Epithelial cell of esophagus (primary cell): ENCODE results near the gene PRRT4.

Source experiments
- DNase-seq: peaks from one replicate; pipeline ENCODE4 v3.0.0; 2010; ENCODE audit warnings: low read depth
- H3K4me3 ChIP-seq: 2 replicates; pipeline ENCODE4 v1.5.1; 2011; ENCODE audit warnings: mild to moderate bottlenecking, low read length, control low read depth
- TF ChIP-seq, protein P1 (sequence below): IDR thresholded peaks from 2 replicates; pipeline ENCODE4 v1.5.1; 2011; ENCODE audit warnings: low read depth, mild to moderate bottlenecking, low read length, control low read depth, inconsistent platforms; ENCODE audit not compliant: insufficient read depth; ENCODE audit errors: missing control alignments

Gene PRRT4

DNA sequence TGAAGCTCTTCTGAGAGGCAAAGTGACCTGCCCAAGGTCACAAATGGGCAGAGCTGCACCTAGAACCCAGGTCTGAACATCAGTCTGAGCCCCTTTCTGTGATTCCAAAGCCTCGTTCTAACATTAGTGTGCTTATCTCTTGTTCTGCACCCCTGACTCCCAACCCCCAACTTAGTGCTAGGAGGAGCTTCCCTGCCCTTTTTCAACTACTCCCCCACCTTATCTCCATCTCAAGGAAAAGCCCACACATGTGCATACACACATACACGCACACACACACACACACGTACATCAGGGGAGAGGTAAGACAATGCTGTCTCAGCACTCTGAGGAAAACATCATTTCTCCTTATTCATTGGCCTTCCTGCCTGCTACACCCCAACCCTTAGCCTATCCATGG, 8.3 kb downstream of the PRRT4 start:
- TF ChIP-seq, protein P1, sequence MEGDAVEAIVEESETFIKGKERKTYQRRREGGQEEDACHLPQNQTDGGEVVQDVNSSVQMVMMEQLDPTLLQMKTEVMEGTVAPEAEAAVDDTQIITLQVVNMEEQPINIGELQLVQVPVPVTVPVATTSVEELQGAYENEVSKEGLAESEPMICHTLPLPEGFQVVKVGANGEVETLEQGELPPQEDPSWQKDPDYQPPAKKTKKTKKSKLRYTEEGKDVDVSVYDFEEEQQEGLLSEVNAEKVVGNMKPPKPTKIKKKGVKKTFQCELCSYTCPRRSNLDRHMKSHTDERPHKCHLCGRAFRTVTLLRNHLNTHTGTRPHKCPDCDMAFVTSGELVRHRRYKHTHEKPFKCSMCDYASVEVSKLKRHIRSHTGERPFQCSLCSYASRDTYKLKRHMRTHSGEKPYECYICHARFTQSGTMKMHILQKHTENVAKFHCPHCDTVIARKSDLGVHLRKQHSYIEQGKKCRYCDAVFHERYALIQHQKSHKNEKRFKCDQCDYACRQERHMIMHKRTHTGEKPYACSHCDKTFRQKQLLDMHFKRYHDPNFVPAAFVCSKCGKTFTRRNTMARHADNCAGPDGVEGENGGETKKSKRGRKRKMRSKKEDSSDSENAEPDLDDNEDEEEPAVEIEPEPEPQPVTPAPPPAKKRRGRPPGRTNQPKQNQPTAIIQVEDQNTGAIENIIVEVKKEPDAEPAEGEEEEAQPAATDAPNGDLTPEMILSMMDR = no peak
- no peak overlapping the region for H3K4me3 ChIP-seq
- DNase-seq = no peak

DNA sequence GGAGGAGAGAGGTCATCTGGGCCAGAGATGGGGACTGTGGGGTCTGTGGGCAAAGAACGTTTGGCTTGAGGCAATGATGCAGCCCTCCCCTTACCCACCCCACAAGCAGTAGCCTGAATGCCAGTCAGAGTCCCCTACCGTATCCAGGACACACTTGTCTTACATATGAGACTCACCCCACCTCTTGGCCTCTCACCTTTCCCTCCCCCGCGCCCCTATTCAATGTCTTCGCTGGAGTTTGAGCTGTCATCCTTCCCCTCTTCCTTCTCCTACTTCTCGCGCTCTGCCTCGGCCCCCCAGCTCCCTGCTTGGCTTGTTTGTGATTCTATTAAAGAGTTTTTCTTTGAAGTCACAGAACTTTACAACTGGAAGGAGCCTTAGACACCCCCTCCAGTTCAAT, 8.9 kb downstream of the PRRT4 start:
- H3K4me3 ChIP-seq = no peak overlapping the region
- TF ChIP-seq, protein P1 = no peak
- no peak for DNase-seq

DNA sequence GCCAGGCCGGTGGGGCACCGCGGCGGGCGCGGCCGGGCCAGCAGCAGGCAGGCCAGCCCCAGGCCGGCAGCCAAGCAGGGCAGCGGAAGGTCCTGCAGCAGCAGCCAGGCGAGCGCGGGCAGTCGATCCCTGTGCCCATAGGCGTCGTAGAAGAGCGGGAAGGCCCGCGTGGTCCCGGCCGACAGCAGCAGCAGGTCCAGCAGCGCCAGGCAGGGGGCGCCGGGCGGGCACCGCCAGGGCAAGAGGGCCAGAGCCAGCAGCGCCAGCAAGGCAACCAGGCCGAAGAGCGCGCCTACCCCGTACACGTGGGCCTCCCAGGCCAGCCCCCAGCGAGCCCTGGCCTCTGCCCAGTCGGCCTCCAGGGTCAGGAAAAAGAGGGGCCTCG, 9.3 kb downstream of the PRRT4 start:
- TF ChIP-seq, protein P1 = peak; percentile 30
- peak; percentile 59 for DNase-seq
- no peak overlapping the region for H3K4me3 ChIP-seq

DNA sequence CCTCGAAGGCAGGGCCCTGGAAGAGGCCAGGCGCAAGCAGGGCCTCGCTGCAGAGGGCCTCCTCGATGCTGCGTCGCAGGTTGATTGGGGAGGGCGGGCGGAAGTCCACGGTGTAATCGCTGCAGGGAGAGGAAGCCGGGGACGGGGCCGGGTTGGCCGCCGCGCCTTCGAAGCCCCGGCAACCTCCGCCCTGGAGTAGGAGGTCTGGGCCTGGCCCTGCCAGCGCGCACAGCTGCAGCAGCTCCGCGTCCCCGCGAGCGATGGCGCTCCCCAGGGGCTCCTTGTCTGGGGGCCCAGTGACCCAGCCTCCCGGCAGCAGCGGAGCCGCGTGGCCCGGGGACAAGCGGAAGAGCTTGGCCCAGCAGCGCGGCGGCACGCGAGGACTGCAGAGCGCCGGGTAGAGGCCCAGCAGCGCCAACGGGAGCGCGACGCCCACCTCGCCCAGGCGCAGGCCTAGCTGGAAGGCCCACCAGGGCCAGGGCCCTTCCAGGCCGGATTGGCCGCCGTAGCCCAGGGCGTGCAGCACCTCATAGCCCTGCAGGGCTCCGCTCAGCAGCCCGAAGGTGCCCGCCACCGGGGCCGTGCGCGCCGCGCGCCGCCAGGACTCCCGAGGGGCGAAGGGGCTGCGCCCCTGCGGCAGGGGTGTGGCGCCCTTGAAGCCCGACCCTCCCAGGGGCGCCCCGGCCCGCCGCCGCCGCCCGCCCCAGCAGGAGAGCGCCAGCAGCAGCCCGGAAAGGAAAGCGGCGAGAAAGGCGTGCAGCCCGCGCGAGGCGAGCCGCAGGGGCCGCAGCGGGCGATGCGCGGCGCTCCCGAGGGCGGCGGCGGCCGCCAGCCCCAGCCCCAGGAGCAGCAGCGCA, 10.0 kb downstream of the PRRT4 start:
- no peak overlapping the region for H3K4me3 ChIP-seq
- TF ChIP-seq, protein P1 = no peak
- DNase-seq = no peak

DNA sequence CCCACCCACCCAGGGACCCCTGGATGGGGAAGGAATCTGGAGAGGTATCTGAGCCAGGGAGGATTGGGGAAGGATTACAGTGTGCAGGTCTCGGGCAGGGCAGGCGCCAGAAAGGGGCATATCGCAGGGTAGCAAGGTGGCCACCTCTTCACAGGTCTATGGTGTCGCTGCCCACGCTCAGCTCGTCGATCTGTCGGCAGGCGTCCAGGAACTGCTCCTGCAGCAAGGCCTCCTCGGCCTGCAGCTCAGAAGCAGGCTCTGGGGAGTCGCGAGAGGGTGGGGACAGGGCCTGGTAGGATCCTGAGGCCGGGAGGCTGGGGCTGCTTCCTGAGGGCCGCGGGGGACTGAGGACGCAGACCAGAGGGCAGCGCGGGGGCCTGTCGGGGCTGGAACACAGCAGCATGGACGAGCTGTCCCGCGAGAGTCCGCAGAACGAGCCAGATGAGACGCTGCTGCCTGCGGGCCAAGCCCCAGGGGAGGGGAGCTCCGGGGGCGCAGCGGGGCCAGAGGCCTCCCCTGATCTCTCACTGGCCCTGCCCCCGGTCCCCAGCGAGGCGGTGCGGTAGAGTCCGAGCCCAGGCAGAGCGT, 10.7 kb downstream of the PRRT4 start:
- no peak for DNase-seq
- TF ChIP-seq, protein P1 = no peak
- H3K4me3 ChIP-seq = no peak overlapping the region

DNA sequence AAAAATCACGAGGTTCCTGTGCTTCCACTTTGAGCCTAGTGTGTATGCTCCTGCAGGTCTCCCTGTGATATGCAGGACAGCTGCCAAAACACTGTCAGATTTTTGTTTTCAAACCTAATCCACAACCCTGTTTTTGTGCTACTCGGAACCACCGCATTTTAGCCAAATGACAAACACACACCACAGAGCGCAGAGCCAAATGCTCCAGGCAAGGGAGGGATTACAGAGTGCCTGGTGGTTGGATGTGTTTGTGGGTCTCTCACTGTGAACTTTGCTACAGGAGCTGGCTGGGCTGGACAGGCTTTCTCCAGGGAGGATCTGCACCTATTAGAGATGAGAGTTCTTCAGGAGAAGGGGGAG, 12.0 kb downstream of the PRRT4 start:
- TF ChIP-seq, protein P1 = no peak
- H3K4me3 ChIP-seq = no peak overlapping the region
- DNase-seq = no peak

DNA sequence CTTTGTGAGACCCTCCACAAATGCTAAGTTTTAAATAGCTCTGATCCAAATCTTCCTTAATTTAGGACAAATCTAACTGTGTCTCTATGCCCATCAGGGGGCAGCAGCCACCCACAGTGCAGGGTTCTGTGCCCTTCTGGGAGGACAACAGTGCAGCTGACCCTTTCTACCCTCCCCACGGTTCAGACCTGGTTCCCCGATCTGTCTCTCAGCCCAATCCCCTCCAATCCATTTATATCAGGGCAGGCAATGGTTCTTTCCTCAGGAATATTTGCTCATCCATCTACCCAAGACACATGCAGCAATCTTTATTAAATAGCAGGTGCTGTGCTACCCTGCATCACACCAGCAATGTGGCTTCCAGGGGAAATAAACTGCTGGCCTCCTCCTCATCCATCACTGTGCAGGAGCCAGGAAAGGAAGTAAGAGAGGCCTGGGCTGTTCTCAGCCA, 13.8 kb downstream of the PRRT4 start:
- peak; percentile 63 for DNase-seq
- H3K4me3 ChIP-seq = no peak overlapping the region
- TF ChIP-seq, protein P1 = peak; percentile 80
